Vagina (tissue), 2 donors: ENCODE results near the gene LAMB3. TPM values are rescaled to one million over a fixed set of nuclear protein-coding genes. Genes with fewer than 3 reads are reported as not detected.

Source experiments
- DNase-seq, 2 donors: peaks; one replicate each; pipeline ENCODE4 v3.0.0-alpha.2; 2017; ENCODE audit errors: extremely low spot score in 2 of 2
- H3K27ac ChIP-seq: fragments of 200-600 bp; sonication (generic); one replicate; pipeline ENCODE4 v1.5.1; 2019
- H3K27me3 ChIP-seq: fragments of 200-600 bp; sonication (generic); one replicate; pipeline ENCODE4 v1.5.1; 2019
- H3K36me3 ChIP-seq, 2 donors: fragments of 200-600 bp; sonication (generic); one replicate each; pipeline ENCODE4 v1.5.1; 2017 to 2019
- H3K4me1 ChIP-seq: fragments of 200-600 bp; sonication (generic); one replicate; pipeline ENCODE4 v1.5.1; 2019
- H3K4me3 ChIP-seq, 2 donors: fragments of 200-600 bp; sonication (generic); 1 replicate in 1 of 2; 2 replicates in 1 of 2; pipeline ENCODE4 v1.5.1; 2016 to 2019
- H3K9me3 ChIP-seq: fragments of 200-600 bp; sonication (generic); one replicate; pipeline ENCODE4 v1.5.1; 2019
- CTCF ChIP-seq, 3 experiments: fragments of 450-650 bp in 2 of 3; fragments of 200-600 bp in 1 of 3; sonication (generic) in 1 of 3; IDR thresholded peaks; one replicate each; pipeline ENCODE4 v1.5.1; 2017 to 2019; ENCODE audit warnings: antibody characterized with exemption in 3 of 3, mild to moderate bottlenecking in 2 of 3, moderate library complexity in 2 of 3
- POLR2A ChIP-seq, 2 donors: fragments of 450-650 bp; IDR thresholded peaks; one replicate each; pipeline ENCODE4 v1.6.1; 2017; ENCODE audit warnings: antibody characterized with exemption in 2 of 2, mild to moderate bottlenecking in 2 of 2, moderate library complexity in 2 of 2
- POLR2AphosphoS5 ChIP-seq, 2 donors: sonication (generic); formaldehyde crosslinking; IDR thresholded peaks; one replicate each; pipeline ENCODE4 v1.9.0; 2017; ENCODE audit warnings: antibody characterized with exemption in 2 of 2, mild to moderate bottlenecking in 2 of 2, low read depth in 1 of 2; ENCODE audit not compliant: insufficient read depth in 1 of 2
- intact Hi-C: fragments of 100-400 bp; cut with DNase I; formaldehyde crosslinking; loops from one replicate; pipeline ENCODE4 v1.15.1; 2023
- total RNA-seq: library from RNA; depleted of rRNA; stranded (reverse); fragments of >200 nt; gene quantifications from one replicate; pipeline ENCODE4 v1.2.3, GENCODE V29; 2016

LAMB3 gene
- total RNA-seq, 1 donor from 2014 or later, result 68.8 TPM

GRCh38 chr1:209609041-209609790 lies 43.0 kb downstream of the LAMB3 start:
- H3K27me3 ChIP-seq, result no peaks in the 10 kb centered on the region
- intact Hi-C loops, result no loop called here
- no peak overlapping the region for H3K27ac ChIP-seq
- no peaks in the 10 kb centered on the region for H3K36me3 ChIP-seq
- no peak overlapping the region for H3K4me3 ChIP-seq
- no peaks in the 10 kb centered on the region for H3K9me3 ChIP-seq
- no peaks in the 10 kb centered on the region for H3K4me1 ChIP-seq
- no peak for DNase-seq
- TF ChIP-seq POLR2AphosphoS5 (IDR thresholded peaks at IDR 0.05; ENCODE audit: insufficient read depth in 1 of 2, low read depth in 1 of 2) (no peak), POLR2A (IDR thresholded peaks at IDR 0.05) (no peak), CTCF (IDR thresholded peaks at IDR 0.05) (no peak)

- H3K4me1 ChIP-seq, result no peaks in the 10 kb centered on the region
- H3K9me3 ChIP-seq, result no peaks in the 10 kb centered on the region
- TF ChIP-seq POLR2A (IDR thresholded peaks at IDR 0.05) (no peak), CTCF (IDR thresholded peaks at IDR 0.05) (no peak), POLR2AphosphoS5 (IDR thresholded peaks at IDR 0.05; ENCODE audit: insufficient read depth in 1 of 2, low read depth in 1 of 2) (no peak)
- DNase-seq, result no peak
- no peaks in the 10 kb centered on the region for H3K27me3 ChIP-seq
- H3K36me3 ChIP-seq, result no peaks in the 10 kb centered on the region
- no peak overlapping the region for H3K27ac ChIP-seq
- H3K4me3 ChIP-seq, result no peak overlapping the region
- intact Hi-C loops, result no loop called here
Measured at GRCh38 chr1:209607795-209608178, 44.4 kb downstream of the LAMB3 start.

- Histone ChIP-seq H3K9me3 (no peaks in the 10 kb centered on the region), H3K27me3 (no peaks in the 10 kb centered on the region), H3K36me3 (no peaks in the 10 kb centered on the region), H3K4me3 (no peak overlapping the region), H3K27ac (no peak overlapping the region), H3K4me1 (no peaks in the 10 kb centered on the region)
- intact Hi-C loops, result no loop called here
- no peak for DNase-seq
- no peak for TF ChIP-seq CTCF (IDR thresholded peaks at IDR 0.05)
- no peak for TF ChIP-seq POLR2AphosphoS5 (IDR thresholded peaks at IDR 0.05; ENCODE audit: insufficient read depth in 1 of 2, low read depth in 1 of 2)
- TF ChIP-seq POLR2A (IDR thresholded peaks at IDR 0.05), result no peak
Measured at GRCh38 chr1:209607102-209607794, 45.0 kb downstream of the LAMB3 start.

GRCh38 chr1:209603877-209604276 lies 48.3 kb downstream of the LAMB3 start:
- TF ChIP-seq POLR2AphosphoS5 (IDR thresholded peaks at IDR 0.05; ENCODE audit: insufficient read depth in 1 of 2, low read depth in 1 of 2), result no peak
- TF ChIP-seq POLR2A (IDR thresholded peaks at IDR 0.05), result no peak
- TF ChIP-seq CTCF (IDR thresholded peaks at IDR 0.05), result no peak
- no peaks in the 10 kb centered on the region for H3K4me1 ChIP-seq
- H3K27ac ChIP-seq, result no peak overlapping the region
- no peak overlapping the region for H3K4me3 ChIP-seq
- intact Hi-C loops, result no loop called here
- H3K36me3 ChIP-seq, result no peaks in the 10 kb centered on the region
- DNase-seq, result no peak
- no peaks in the 10 kb centered on the region for H3K9me3 ChIP-seq
- H3K27me3 ChIP-seq, result no peaks in the 10 kb centered on the region
